ENCODE results near the gene GPATCH8.
A peak's percentile ranks its signal among the peaks of the same experiment; 100 is the strongest.
"Not testable (repeated sequence)": the region's sequence is repeated elsewhere in the genome, so short reads cannot be mapped to it uniquely, and the experiment has no call there.

The GPATCH8 gene

DNA sequence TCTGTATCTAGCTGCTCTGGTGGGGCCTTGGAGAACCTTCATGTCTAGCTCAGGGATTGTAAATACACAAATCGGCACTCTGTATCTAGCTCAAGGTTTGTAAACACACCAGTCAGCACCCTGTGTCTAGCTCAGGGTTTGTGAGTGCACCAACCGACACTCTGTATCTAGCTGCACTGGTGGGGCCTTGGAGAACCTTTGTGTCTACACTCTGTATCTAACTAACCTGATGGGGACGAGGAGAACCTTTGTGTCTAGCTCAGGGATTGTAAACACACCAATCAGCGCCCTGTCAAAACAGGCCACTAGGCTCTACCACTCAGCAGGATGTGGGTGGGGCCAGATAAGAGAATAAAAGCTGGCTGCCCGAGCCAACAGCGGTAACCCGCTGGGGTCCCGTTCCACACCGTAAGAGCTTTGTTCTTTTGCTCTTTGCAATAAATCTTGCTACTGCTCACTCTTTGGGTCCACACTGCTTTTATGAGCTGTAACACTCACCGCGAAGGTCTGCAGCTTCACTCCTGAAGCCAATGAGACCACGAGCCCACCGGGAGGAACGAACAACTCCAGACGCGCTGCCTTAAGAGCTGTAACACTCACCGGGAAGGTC lies 133.7 kb downstream of the GPATCH8 start:
- not testable (repeated sequence) for DNase-seq

DNA sequence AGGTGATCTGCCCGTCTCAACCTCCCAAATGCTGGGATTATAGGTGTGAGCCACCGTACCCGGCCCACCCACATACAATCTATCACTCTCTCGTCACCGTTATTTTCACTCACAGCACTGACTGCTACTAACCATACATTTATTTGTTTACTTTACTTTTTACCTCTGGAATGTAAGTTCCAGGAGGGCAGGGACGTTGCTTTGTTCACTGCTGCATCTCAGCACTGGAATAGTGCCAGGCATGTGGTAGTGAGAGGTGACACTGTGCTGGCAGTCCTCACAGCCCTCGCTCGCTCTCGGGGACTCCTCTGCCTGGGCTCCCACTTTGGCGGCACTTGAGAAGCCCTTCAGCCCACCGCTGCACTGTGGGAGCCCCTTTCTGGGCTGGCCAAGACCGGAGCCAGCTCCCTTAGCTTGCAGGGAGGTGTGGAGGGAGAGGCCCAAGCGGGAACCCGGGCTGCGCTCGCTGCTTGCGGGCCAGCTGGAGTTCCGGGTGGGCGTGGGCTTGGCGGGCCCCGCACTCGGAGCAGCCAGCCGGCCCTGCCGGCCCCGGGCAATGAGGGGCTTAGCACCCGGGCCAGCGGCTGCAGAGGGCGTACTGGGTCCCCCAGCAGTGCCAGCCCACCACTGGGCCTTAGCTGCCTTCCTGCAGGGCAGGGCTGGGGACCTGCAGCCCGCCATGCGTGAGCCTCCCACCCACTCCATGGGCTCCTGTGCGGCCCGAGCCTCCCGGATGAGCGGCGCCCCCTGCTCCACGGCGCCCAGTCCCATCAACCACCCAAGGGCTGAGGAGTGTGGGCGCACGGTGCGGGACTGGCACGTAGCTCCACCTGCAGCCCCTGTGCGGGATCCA lies 134.6 kb downstream of the GPATCH8 start:
- DNase-seq = not testable (repeated sequence)

DNA sequence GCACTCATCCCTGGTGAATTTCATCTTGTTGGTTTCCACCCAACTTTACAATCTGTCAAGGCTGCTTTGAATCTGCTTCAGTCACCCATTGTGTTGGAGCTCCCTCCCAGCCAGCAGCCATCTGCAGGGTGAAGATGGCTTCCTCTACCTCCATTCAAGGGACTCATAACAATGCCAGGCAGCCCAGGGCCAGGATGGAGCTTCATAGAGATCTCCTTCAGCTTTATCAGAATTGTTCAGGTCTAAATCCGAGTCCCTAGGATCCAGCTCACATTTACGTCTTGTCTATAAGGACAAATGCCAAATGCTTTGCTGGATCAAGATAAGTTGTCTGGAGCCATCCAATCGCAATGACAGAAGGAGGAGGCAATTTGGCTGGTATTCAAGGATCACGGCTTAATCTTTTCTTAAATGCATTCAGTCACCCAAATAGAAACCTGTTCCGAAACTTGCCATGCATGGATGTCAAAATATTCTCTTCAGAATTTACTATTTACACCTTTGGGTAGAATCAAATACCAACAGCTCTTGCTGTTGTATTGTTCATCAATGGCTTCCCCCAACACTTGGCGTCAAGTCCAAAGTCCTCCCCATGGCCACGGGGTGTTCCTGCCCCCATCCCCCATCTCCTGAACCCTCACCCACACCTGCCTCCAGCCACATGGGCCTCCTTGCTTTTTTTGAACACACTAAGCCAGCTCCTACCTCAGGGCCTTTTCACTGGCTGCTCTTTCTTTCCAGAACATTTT lies 135.8 kb downstream of the GPATCH8 start:
- no peak for DNase-seq

DNA sequence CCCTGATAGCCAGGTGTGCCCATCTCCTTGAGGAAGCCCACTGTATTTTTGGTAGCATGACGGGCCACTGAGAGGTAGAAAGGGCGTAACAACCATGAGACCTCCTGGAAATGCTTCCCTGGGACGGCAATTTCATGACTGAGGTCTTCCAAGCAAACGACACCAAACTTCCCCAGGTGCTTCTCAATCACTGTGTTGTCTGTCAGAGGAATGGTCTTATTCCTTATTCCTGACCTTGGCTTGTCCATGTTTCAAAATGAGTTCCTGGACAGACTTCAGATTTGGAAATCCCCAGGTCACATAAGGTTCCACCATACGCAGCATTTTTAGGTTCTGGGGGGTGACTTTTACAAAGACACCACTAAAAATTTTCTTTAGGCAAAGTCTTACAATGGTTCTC lies 138.2 kb downstream of the GPATCH8 start:
- not testable (repeated sequence) for DNase-seq

DNA sequence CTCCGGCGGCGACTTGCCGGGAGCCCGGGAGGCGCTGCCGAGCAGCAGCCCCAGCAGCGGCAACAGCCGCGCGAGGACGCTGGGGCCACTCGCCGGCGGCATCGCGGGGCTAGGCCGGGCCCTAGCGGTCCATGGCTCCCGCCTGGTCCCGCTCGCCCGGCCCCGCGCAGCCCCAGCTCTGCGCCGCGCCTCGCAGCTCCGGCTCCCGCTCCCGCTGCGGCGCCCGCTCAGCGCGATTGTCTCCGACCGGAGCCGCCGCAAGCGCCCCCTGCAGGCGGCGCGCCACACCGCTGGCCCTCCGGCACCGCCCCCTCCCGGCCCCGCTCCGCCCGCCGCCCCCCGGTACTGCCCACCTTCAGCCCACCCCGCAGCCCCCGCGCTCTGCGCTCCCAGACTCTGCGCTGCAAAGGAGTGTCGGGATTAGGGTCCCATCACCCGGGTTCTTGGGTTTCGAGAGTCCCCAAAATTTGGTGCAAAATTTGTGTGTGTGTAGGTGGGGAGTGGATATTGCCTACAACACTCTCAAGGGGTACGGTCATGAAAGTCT lies 139.5 kb downstream of the GPATCH8 start, which contains the start of gene FAM171A2:
Gene FAM171A2, minus strand, starts transcription at position 241 of the 547 bp plus-strand sequence. Its CDS starts 139 bp downstream, at position 102.
- peak; percentile 87 for DNase-seq

DNA sequence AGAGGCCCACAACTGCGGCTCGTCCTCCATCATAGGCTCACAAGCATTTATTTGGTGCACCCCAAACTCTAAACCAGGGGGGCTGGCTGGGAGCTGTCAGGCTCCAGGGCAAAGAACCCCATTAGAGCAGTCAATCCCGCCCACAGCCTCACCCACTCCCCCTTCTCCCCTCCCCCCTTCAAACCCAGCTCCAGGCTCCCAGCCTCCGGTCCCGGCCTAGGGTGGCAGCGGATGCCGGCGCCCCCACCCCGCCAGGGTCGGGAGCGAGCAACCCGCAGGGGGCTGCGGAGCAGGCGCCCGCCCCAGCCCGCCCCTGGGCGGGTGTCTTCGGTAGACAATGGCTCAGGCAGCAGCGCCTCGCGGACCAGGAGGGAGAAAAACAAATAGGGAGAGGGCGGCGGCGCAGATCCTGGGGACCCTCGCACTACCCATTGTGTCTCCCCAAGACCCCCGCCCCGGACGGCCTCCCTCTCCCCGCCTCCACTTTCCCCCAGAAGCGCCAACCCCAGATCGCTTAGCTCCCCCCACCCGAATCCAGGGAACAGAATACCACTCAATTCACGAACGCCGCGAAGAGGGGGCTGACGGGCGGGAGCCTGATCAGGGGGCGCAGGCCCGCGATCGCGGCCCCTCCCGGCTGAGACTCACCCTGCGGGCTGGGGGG lies 140.1 kb downstream of the GPATCH8 start:
- peak; percentile 56 for DNase-seq

DNA sequence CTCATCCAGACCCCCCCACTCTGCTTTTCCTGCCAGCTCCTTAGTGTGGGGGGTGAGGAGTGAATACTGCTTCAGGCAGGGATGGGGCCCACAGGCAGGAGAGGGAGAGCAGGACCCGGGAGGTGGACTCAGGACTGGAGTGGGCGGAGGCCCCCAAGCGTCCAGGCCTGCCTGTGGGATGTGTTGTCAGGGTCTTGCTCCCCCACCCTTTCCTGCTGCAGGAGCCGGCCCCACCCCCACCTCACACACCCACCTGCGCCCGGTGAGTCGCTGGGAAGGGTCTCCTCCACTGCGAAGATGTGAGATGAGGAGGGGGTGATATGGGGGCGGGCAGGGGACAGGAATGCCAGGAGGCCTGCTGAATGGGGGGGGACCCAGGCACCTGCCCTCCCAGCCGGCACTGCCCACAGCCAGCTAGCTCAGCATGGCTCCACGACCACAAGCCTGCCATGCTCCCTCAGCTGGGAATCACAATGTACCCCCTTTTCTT lies 140.7 kb downstream of the GPATCH8 start:
- no peak for DNase-seq

DNA sequence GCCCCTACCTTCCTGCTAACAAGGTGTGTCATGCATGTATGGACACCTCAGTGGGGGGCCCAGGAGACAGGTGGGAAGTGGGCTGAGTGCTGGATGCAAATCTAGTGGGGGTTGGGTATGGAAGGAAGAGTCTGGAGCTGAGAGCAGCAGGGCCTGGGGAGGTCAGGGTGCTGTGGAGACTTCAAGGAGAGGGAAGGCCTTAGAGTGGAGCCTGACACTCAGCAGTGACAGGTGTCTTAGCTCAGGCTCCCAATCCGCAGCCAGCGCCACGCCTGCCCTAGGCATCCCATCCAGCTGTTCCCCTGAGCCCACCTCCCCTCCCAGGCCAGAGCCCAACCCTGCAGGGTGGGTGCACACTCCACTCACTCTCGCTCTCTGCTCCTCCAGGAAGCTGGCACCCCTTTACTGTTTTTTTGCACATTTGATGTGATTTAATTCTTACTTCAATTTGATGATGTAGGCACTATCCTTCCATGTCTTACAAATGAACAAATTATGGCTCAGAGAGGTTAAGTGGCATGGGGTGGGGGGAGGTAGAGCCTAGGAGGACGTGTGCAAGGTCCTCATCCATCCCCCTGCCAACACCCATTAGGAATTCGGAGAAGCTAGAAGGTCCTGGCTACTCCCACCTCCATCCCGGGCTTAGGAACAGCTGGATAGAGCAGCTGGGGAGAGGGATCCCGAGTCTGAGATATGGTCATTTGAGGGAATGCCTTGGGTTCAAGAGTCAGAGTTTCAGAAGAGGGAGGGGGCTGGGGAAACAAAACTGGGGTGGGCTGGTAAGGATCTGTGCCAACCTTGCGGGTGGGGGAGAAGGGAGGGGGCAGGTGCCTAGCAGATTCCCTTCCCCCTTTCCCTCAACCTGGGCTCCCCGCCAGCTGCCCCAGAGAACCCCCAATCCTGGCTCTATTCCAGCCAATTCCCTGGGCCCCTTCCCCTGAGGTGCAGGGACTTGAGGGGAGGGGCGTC lies 141.6 kb downstream of the GPATCH8 start:
- no peak for DNase-seq

DNA sequence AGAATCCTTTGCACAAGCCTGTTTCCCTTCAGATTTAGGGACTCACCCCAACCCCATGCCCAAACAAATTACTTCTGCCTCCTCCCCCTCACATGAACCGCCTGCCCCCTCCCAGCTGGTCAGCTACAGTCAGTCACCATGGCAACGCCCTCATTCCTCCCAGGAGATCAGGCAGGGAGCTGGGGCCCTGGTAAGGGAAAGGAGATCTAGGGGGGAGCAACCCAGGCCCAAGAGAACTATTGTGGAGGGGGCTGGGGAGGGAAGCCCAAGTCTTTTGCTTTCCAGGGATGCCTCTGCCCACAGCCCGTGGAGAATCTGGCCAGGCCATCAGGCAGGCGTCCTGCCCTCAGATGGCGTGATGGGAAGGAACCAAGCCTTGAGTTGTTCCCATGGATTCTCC lies 142.4 kb downstream of the GPATCH8 start:
- DNase-seq = no peak

DNA sequence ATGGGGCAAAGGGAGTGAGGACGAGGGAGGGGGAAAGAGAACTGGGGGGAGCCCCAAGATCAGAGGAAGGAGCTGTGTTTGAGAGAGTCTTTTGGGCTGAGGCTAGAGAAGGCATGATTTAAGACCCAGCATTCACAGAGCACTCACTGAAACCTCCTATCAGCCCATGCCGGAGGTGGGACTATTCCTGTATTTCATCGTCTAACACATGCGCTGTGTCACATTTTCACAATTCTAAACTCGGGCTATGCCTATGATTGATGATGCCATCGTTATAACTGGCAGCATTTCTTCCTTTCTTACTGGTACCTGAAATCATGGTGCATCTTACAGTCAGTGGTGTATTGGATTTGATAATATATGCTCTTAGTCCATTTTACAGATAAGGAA lies 143.1 kb downstream of the GPATCH8 start:
- DNase-seq = no peak

DNA sequence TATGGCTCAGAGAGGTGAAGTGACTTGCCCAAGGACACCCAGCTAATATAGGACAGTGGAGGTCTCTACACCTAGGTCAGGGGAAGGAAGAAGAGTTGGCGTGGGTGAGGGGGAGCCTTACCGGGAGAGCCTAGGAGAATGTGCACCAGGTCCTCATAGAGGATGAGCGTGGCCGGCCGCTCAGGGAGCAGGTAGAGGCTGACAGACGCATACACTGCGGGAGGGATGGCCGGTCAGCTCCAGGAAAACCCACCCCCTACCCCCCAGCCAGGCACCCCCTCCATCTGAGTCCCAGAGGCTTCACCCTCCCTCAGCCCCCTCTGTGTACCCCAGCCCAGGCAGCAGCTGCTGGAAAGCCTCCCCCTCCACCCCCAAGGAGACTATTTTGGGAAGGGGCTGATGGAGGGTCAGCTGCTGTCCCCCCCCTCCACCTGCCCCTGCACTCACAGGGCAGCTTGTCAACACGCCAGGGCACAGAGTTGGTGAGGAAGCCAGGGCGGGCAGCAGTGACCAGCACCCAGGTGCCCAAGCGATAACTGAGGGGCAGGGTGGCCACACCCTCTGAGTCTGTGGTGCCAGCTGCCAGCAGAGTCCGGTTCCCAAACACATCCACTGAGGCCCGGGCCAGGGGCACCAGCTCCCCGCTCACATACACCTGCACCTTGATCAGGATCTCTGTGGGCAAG lies 143.6 kb downstream of the GPATCH8 start:
- no peak for DNase-seq

DNA sequence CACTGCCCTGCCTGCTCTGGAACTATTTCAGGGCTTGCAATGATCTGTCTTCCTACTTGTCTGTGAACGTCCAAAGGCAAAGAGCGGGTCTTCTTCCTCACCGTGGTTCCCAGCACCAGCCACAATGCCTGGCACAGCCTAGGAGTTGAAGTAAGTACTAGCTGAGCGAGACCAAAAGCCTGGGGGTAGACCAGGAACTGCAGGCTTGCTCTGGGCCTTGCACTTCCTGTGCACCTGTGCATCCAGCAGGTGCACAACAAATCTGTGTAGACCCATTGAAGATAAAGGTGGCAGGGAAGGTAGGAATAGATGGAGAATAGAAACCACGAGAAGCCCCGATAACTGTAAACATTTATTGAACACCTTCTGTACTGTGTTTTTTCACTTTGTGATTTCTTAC lies 144.2 kb downstream of the GPATCH8 start:
- DNase-seq = no peak

DNA sequence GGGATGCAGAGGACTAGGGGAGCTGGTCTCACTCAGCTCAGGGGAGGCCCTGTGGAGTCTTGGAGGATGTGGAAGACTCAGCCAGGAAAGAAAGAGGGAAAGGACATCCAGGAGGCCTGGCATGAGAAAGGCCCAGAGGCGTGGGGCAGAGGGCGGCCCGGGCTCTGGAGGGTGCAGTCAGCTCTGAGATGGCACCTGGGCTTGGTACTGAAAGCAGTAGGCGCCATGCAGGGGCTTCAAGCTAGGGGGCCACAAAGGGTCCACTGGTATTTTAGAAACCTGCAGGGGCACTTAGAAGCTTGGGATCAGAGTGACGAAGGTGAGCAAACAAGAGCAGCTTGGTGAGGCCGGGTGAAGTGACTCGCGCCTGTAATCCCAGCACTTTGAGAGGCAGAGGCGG lies 145.1 kb downstream of the GPATCH8 start:
- DNase-seq = no peak

DNA sequence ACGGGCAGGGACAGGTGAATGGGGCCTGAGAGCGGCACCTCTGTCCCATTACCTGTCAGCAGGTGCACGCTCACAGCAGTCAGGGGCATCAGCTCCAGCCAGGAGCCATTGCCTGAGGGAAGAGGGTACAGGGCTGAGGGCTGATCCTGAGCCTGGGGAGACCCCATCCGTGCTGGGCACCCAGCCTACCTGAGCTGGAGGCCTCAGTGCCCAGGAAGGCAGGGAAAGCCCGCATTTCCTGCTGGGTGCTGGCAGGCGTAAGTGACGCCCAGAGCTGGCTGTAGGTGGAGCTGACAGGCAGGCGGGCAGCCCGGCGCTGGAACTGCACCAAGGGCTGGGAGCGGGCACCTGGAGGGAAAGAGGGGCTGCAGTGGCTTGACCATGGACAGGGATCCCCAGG lies 147.0 kb downstream of the GPATCH8 start:
- DNase-seq = no peak

DNA sequence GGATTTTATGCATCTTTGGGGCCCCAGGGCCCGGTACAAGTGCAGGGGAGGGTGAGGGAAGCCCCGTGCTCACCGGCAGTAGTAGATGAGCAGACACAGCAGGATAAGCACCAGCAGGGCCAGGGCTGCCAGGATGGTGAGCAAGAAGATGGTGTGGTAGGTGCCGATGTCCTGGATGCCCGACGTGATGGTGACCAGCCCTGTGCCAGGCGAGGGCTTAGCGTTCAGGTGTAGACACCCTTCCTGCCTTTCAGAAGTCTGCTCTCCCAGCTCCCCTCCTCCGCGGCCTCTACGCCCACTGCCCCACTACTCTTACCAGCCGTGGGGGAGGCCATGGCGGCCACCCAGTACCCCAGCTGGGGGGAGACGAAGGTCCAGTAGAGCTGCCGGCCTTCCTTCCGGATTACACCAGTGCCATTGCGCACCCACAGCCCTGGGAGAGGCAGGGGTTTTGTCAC lies 147.5 kb downstream of the GPATCH8 start:
- DNase-seq = no peak

DNA sequence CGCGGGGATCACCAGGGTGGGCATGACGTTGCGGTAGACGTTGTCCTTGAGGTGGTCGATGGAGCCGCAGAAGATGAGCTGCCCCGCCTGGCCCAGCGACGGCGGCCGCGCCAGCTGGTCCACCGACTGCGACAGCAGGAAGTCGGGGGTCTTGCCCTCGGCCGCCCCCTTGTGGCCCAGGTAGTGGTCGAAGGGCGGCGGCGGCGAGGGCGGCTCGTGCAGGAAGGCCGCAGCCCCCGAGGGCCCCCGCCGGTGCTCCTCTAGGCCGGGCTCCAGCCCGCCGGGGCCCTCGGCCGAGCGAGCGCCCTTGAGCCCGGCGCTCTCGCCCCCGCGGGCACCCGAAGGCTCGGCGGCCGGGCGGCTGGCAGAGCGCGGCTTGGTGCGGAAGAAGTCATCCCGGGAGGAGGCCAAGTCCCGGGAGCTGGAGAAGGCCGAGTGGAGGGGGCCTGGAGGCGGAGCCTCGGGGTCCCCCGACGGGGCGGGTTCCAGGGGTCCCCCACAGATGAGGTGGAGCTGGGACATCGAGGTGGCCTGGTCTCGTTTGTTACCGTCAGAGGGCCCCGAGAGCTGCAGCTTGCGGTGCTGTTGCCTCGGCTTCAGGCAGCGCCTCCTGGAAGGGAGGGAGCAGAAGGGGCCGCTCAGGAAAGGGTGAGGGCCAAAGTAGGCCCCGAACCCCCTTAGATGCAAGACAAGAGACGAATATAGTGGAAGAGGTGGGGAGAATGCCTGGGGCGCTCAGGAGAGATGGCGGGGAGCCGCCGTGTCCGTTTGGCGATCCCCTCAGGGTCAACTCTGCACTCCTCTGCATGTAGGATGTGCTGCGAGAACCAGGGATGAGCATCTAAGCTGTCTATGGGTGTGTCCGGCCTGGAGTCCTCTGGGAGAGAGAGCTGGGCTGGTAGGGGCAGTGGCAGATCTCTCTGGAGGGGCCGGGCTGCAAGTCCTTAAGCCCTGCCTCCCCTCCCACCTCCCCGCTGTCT lies 148.3 kb downstream of the GPATCH8 start:
- peak; percentile 81 for DNase-seq

DNA sequence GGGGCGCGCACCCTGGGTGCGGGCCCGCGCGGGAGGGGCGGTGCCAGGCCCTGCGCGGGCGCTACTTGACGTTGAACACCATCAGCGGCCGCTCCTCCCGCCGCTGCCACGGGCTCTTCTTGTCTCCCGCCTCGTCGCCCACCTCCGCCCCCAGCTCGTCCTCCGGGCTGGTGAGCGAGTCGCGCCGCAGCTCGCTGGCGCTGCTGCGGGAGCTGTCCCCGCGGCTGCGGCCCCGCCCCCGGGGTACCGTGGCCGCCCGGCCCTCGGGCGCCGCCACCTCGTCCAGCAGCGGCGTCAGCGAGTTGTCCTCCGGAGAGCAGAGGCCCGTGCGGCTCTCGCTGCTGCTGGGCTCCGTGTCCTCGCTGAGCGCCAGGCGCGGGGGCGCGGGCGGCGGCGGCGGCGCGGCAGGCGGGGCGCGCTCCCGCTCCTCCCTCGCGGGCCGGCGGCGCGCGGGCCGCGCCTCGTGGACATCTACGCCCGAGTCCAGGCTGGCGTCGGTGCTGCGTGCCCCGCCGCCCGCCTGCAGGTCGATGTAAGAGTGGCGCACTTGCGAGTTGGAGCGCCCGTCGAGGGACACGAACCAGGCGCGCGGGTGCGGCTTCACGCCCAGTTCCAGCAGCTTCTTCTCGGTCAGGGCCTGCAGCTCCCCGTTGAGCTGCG lies 149.4 kb downstream of the GPATCH8 start:
- peak; percentile 67 for DNase-seq

DNA sequence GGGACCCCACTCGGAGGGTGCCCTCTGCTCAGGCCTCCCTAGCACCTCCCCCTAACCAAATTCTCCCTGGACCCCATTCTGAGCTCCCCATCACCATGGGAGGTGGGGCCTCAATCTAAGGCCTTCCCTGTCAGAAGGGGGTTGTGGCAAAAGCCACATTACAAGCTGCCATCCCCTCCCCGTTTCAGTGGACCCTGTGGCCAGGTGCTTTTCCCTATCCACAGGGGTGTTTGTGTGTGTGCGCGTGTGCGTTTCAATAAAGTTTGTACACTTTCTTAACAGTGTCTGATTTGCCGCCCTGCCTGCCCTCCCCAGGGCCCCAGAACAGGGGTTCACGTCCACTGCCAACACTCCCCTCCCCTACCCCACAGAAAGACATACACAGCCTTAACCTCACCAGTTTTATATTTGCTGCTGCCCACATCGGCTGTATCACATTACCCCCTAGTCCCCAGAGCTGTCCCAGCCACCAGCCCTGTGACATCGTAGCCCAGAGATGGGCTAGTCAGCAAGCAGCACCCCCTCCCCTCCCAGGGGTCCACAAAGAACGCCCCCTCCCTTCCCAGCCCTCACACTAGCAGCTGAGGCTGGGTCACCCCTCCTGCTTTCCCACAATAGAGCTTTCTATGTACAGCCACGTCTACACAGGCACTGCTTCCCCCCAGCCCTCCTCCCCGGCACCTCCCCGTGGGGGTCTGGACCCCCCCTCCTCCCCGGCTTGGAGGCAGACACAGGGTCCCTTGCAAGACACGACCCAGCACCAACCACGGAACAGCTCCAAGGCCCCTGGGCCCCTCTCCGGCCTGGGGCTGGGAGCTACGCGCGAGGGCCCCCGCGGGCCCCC lies 150.2 kb downstream of the GPATCH8 start:
- DNase-seq = peak; percentile 66

All from right forelimb (tissue), 1 donor.